Measurements from ENCODE around the gene SMAP1.

DNA sequence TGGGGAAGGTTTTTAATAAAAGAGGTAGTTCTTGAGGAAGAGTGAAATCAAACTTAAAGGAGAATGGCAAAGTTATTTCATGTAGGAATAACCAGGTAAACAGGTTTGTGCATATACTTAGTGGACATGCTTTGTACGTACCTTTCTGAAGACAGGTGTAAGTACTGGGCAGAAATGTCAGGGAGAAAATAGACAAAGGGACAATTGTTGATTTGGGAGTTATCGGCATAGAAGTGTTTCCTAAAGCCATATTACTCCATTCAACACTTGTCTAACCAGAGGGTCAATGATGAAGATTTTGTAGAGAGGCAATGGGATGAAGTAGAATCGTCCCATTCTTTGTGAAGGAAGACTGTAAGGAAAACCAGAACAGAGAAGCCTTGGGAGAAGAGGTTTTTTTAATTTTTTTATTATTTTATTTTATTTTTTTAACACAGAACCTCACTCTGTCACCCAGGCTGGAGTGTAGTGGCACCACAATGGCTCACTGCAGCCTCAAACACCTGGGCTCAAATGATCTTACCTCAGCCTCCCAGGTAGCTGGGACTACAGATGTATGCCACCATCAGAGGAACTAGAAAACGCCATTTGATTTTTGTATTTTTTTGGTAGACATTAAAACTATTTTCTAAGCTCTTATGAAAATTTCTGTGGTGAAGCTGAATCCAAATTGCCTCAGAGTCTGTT lies 18.0 kb downstream of the SMAP1 start:
- TF ChIP-seq POLR2A (IDR thresholded peaks at IDR 0.05): no peak
- TF ChIP-seq, protein P1, sequence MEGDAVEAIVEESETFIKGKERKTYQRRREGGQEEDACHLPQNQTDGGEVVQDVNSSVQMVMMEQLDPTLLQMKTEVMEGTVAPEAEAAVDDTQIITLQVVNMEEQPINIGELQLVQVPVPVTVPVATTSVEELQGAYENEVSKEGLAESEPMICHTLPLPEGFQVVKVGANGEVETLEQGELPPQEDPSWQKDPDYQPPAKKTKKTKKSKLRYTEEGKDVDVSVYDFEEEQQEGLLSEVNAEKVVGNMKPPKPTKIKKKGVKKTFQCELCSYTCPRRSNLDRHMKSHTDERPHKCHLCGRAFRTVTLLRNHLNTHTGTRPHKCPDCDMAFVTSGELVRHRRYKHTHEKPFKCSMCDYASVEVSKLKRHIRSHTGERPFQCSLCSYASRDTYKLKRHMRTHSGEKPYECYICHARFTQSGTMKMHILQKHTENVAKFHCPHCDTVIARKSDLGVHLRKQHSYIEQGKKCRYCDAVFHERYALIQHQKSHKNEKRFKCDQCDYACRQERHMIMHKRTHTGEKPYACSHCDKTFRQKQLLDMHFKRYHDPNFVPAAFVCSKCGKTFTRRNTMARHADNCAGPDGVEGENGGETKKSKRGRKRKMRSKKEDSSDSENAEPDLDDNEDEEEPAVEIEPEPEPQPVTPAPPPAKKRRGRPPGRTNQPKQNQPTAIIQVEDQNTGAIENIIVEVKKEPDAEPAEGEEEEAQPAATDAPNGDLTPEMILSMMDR (IDR thresholded peaks at IDR 0.05 in 4 of 5, conservative IDR thresholded peaks at IDR 0.05 in 1 of 5): no peak
